ENCODE data around the gene SIAH1.
A peak's percentile ranks its signal among the peaks of the same experiment; 100 is the strongest.

The SIAH1 gene

DNA sequence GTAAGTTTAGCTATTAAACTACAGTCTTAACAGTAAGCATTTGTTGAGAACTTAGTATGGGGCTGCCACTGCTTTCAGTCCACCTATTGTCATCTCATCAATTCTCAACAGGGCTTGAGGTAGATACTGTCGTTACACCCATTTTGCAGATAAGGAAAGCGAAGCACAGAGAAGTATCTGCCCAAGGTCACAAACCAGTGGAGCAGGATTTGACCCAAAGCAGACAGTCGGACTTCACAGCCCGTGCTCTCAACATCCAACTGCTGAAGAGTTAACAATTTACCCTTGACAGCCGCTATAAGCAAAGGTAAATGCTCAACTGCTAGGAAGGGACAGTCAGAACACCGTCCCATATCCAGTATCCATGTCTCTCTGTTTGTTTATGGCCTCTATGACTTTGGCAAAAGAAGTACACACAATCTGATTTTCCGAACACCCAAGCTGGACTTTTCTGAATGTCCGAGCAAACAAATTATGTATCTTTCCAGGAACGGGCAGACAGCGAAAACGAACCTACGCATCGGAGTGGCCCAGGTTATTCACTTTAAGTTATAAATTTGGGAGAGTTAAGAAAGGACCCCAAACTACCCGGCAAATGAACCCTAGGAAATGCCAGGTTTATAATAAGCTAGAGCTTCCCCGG is 1.2 kb downstream of the SIAH1 start (continued):
- TF ChIP-seq ZNF366 (tag by site-specific recombination; conservative IDR thresholded peaks at IDR 0.05), result no peak
- TF ChIP-seq ZNF664 (tag by site-specific recombination; IDR thresholded peaks at IDR 0.05), result peak; percentile 46; the same call in 1 of the 2 replicates
- no peak for TF ChIP-seq ZNF596 (tag by site-specific recombination; IDR thresholded peaks at IDR 0.05)

DNA sequence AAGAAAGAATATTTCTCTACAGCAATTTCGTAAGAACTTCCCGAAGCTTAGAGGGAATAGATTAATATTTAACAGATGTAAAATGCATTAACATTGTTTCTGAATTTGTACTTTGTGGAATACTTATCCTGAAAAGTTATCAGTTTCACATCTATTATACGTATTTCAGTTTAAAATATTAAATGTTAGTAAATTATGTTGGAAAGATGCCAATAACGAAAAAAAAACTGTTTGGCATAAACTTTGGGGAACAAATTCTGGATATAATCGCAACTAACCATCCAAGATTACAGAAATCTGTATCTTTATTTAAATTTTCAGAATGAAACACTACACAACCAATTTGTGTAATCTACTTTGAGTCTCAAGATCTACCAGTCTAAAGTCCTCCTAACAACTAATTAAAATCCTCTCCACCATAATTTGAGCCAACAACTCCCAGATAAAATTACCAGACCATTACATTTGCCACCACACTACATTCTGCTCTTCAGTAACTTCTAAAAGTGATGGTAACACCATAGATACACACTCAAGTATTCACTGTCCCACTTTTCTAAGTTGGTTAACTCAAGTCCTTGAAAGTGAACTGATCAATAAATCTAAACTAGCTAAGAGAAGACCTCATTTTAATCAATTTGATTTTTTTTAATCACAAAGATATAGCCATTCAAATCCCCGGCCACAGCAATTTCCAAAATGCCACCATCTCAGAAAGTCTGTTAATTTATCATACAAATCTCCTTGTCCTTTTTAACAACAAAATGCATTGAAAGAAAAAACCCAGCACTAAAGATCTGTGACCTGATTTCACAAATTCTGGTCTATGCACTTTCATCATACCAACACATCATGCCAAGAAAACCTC is 2.0 kb downstream of the SIAH1 start:
- Histone ChIP-seq H3K9me3 (ENCODE audit: control insufficient read depth, insufficient read depth, low read depth, low read length) (no peaks in the 10 kb centered on the region), H3K36me3 (ENCODE audit: control insufficient read depth in 2 of 2, insufficient read depth in 1 of 2, low read length in 2 of 2) (no peaks in the 10 kb centered on the region; a peak in 1 of 3 replicates), H3K4me3 (ENCODE audit: low read depth, low read length) (peak overlapping the region; percentile 84), H3K4me1 (ENCODE audit: control insufficient read depth, insufficient read depth, low read length) (peaks cover 8% of the 10 kb centered on the region; the same call in 1 of the 2 replicates), H3K27ac (ENCODE audit: extremely low read depth, low read depth, low read length) (no peak overlapping the region)
- ChIA-PET CTCF (interaction anchor here (0.6 to 1.3 kb wide), 5 partner anchors 29 to 384 kb away, joined by 3 to 5 read pairs (median 3); no protein-coding TSS in a partner anchor), POLR2A (interaction anchor here (0.6 to 3.6 kb wide), 2 partner anchors 17 to 1574 kb away, joined by 7 to 31 read pairs; no protein-coding TSS in a partner anchor)
- TF ChIP-seq SP7 (tag by site-specific recombination; IDR thresholded peaks at IDR 0.05), result peak; percentile 52
- TF ChIP-seq ZNF114 (tag by site-specific recombination; IDR thresholded peaks at IDR 0.05), result no peak
- 0 out of 2 replicates have a peak, but pooled peaks have one; percentile 5 for TF ChIP-seq PRDM6 (tag by site-specific recombination; IDR thresholded peaks at IDR 0.05)

DNA sequence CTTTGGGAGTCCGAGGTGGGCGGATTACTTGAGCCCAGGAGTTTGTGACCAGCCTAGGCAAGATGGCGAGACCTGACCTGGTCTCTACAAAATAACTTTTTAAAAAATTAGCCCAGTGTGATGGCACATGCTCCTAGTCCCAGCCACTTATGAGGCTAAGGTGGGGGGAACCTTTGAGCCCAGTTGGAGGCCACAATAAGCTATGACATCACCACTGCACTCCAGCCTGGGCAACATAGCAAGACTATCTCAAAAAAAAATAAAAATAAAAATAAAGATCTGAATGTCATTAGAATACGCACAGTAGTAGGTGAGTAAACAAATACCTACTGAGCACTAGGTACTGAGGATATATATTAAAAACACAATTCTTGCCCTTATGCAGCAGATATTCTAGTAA is 3.1 kb downstream of the SIAH1 start:
- CTCF ChIA-PET, result interaction anchor here (0.9 to 1.3 kb wide), 2 partner anchors 144 to 241 kb away, joined by 3 read pairs; no protein-coding TSS in a partner anchor
- Histone ChIP-seq H3K4me3 (ENCODE audit: low read depth, low read length) (no peak overlapping the region), H3K36me3 (ENCODE audit: control insufficient read depth in 2 of 2, insufficient read depth in 1 of 2, low read length in 2 of 2) (no peaks in the 10 kb centered on the region; a peak in 1 of 3 replicates), H3K27ac (ENCODE audit: extremely low read depth, low read depth, low read length) (no peak overlapping the region), H3K4me1 (ENCODE audit: control insufficient read depth, insufficient read depth, low read length) (peaks cover 8% of the 10 kb centered on the region; the same call in 1 of the 2 replicates), H3K9me3 (ENCODE audit: control insufficient read depth, insufficient read depth, low read depth, low read length) (no peaks in the 10 kb centered on the region)
- TF ChIP-seq ZNF354C (tag by site-specific recombination; IDR thresholded peaks at IDR 0.05; ENCODE audit: borderline replicate concordance, low read depth) (no peak), ZNF133 (tag by site-specific recombination; IDR thresholded peaks at IDR 0.05) (no peak), PBX3 (CRISPR knock-in tag; IDR thresholded peaks at IDR 0.05) (no peak), ZNF184 (tag by site-specific recombination; IDR thresholded peaks at IDR 0.05) (no peak), HIC1 (tag by site-specific recombination; IDR thresholded peaks at IDR 0.05) (no peak), ZNF768 (tag by site-specific recombination; IDR thresholded peaks at IDR 0.05) (no peak), BCL11B (tag by site-specific recombination; IDR thresholded peaks at IDR 0.05; ENCODE audit: low read depth) (no peak), ZNF629 (tag by site-specific recombination; IDR thresholded peaks at IDR 0.05) (0 out of 2 replicates have a peak, but pooled peaks have one; percentile 15), ZNF302 (tag by site-specific recombination; IDR thresholded peaks at IDR 0.05; ENCODE audit: low read depth) (no peak), YY2 (tag by site-specific recombination; IDR thresholded peaks at IDR 0.05) (no peak), ZNF266 (tag by site-specific recombination; IDR thresholded peaks at IDR 0.05; ENCODE audit: low read depth) (no peak), ZNF19 (tag by site-specific recombination; IDR thresholded peaks at IDR 0.05; ENCODE audit: low read depth) (no peak), ZBTB21 (tag by site-specific recombination; IDR thresholded peaks at IDR 0.05) (0 out of 2 replicates have a peak, but pooled peaks have one; percentile 23), ATF2 (tag by site-specific recombination; IDR thresholded peaks at IDR 0.05; ENCODE audit: low read depth) (0 out of 2 replicates have a peak, but pooled peaks have one; percentile 46), ZBTB1 (tag by site-specific recombination; IDR thresholded peaks at IDR 0.05) (no peak), SETDB1 (IDR thresholded peaks at IDR 0.05; ENCODE audit: insufficient read length, low read length) (no peak)
- POLR2A ChIA-PET, result no interaction called here
